ENCODE measurements around the gene HS6ST1. TPM values are rescaled to one million over a fixed set of nuclear protein-coding genes. Genes with fewer than 3 reads are reported as not detected.

The HS6ST1 gene
- total and polyA plus RNA-seq, 7 donors, result 13.6 to 90.9 (median 38.9) TPM

GRCh38 chr2:128299628-128300027, 19.0 kb downstream of the HS6ST1 start:
- Histone ChIP-seq H3K4me3 (no peak overlapping the region), H3K27ac (no peak overlapping the region), H3K27me3 (ENCODE audit: insufficient read depth in 3 of 3, low read length in 2 of 3) (no peaks in the 10 kb centered on the region), H3K36me3 (ENCODE audit: insufficient read depth in 1 of 2, low read depth in 1 of 2) (no peaks in the 10 kb centered on the region), H3K4me1 (peaks cover 21% of the 10 kb centered on the region), H3K9me3 (no peaks in the 10 kb centered on the region)
- no peak for TF ChIP-seq CTCF (IDR thresholded peaks at IDR 0.05)
- peak in 1 of 2 donors; percentile 40 for DNase-seq
- intact Hi-C loops (cut with DNase I), result no loop called here
- 80 to 90% (median 84%) methylated on average over 11 of the region's 11 CpGs for WGBS, 3 donors
- ATAC-seq, result no peak

- H3K27me3 ChIP-seq (ENCODE audit: insufficient read depth in 3 of 3, low read length in 2 of 3), result no peaks in the 10 kb centered on the region
- H3K4me3 ChIP-seq, result no peak overlapping the region
- H3K4me1 ChIP-seq, result peaks cover 17% of the 10 kb centered on the region
- ATAC-seq (no peak), DNase-seq (peak; percentile 4 to 38)
- intact Hi-C loops (cut with DNase I), result no loop called here
- 88 to 93% (median 91%) methylated on average over 15 to 16 of the region's 16 CpGs for WGBS, 3 donors
- H3K27ac ChIP-seq, result no peak overlapping the region
- H3K36me3 ChIP-seq (ENCODE audit: insufficient read depth in 1 of 2, low read depth in 1 of 2), result no peaks in the 10 kb centered on the region
- no peak for TF ChIP-seq CTCF (IDR thresholded peaks at IDR 0.05)
- no peaks in the 10 kb centered on the region for H3K9me3 ChIP-seq
Measured at GRCh38 chr2:128298846-128299507, 19.7 kb downstream of the HS6ST1 start.

- Histone ChIP-seq H3K36me3 (ENCODE audit: insufficient read depth in 1 of 2, low read depth in 1 of 2) (no peaks in the 10 kb centered on the region), H3K4me3 (no peak overlapping the region), H3K9me3 (no peaks in the 10 kb centered on the region), H3K27me3 (ENCODE audit: insufficient read depth in 3 of 3, low read length in 2 of 3) (no peaks in the 10 kb centered on the region), H3K27ac (no peak overlapping the region), H3K4me1 (peaks cover 21% of the 10 kb centered on the region)
- DNase-seq (no peak), ATAC-seq (no peak)
- intact Hi-C loops (cut with DNase I), result no loop called here
- WGBS, 3 donors, result 95 to 98% (median 96%) methylated on average over 7 of the region's 7 CpGs
- no peak for TF ChIP-seq CTCF (IDR thresholded peaks at IDR 0.05)
Measured at GRCh38 chr2:128298286-128298685, 20.4 kb downstream of the HS6ST1 start.

- Histone ChIP-seq H3K4me1 (peaks cover 32% of the 10 kb centered on the region), H3K4me3 (no peak overlapping the region), H3K9me3 (no peaks in the 10 kb centered on the region), H3K36me3 (ENCODE audit: insufficient read depth in 1 of 2, low read depth in 1 of 2) (peaks cover 0 to 7% of the 10 kb centered on the region in 2 donors), H3K27ac (peak overlapping the region; percentile 72), H3K27me3 (ENCODE audit: insufficient read depth in 3 of 3, low read length in 2 of 3) (no peaks in the 10 kb centered on the region)
- intact Hi-C loops (cut with DNase I), result loop anchor here (5.0 kb wide), 1 partner anchor 117 kb away; no protein-coding TSS in a partner anchor
- 79 to 90% (median 89%) methylated on average over 8 of the region's 8 CpGs for WGBS, 3 donors
- no peak for TF ChIP-seq CTCF (IDR thresholded peaks at IDR 0.05)
- ATAC-seq, result no peak
- DNase-seq, result peak; percentile 8 to 39
Measured at GRCh38 chr2:128293870-128294455, 24.7 kb downstream of the HS6ST1 start.
